SK-N-SH (cell line): ENCODE data around the gene KRT71. TPM values are rescaled to one million over a fixed set of nuclear protein-coding genes. Genes with fewer than 3 reads are reported as not detected.

Source experiments
- CTCF ChIA-PET: fragments of 300-600, 350-600 bp; formaldehyde crosslinking; extraction: SDS; loops from one replicate; lab custom pipeline; 2021; lab: Yijun Ruan, JAX
- POLR2A ChIA-PET: fragments of 350-600 bp; sonication (Branson Sonifier 250); formaldehyde crosslinking; extraction: SDS; loops from one replicate; lab custom pipeline; 2020; ENCODE audit warnings: antibody characterized with exemption, inconsistent platforms; lab: Yijun Ruan, JAX
- DNase-seq: peaks from one replicate; pipeline ENCODE4 v3.0.0; 2012
- H2AFZ ChIP-seq: fragments of 200-600 bp; sonication (generic); 2 replicates; pipeline ENCODE4 v1.8.1; 2016; ENCODE audit warnings: antibody characterized with exemption, mild to moderate bottlenecking, low read depth
- H3F3A ChIP-seq: fragments of 200-600 bp; sonication (generic); replicated peaks from 2 replicates; pipeline ENCODE3; 2016; ENCODE audit warnings: antibody characterized with exemption, mild to moderate bottlenecking; ENCODE audit not compliant: insufficient read depth
- H3K27ac ChIP-seq, 2 experiments: fragments of 200-500 bp in 1 of 2; fragments of 200-600 bp in 1 of 2; sonication (Bioruptor generic) in 1 of 2; sonication (generic), shearing (Covaris generic) in 1 of 2; 2 replicates each; pipeline versions ENCODE4 v1.5.1 to v1.6.1; 2014 to 2016; ENCODE audit warnings: low read depth in 2 of 2, inconsistent platforms in 1 of 2, low read length in 1 of 2, mild to moderate bottlenecking in 1 of 2, mixed read lengths in 1 of 2
- H3K27me3 ChIP-seq: fragments of 200-600 bp; sonication (generic), shearing (Covaris generic); 2 replicates; pipeline ENCODE4 v1.6.1; 2016; ENCODE audit warnings: mixed run types; ENCODE audit not compliant: insufficient read depth
- H3K36me3 ChIP-seq, 2 experiments: fragments of 200-500 bp in 1 of 2; fragments of 200-600 bp in 1 of 2; sonication (Bioruptor generic) in 1 of 2; sonication (generic) in 1 of 2; replicated peaks in 1 of 2; 2 replicates each; pipeline versions ENCODE3 to v1.5.1; 2014 to 2016; ENCODE audit warnings: low read length in 1 of 2, mild to moderate bottlenecking in 1 of 2; ENCODE audit not compliant: insufficient read depth in 2 of 2, control insufficient read depth in 1 of 2
- H3K4me1 ChIP-seq, 2 experiments: fragments of 200-500 bp in 1 of 2; fragments of 200-600 bp in 1 of 2; sonication (Bioruptor generic) in 1 of 2; sonication (generic), shearing (Covaris generic) in 1 of 2; 2 replicates each; pipeline versions ENCODE4 v1.5.1 to v1.6.1; 2014 to 2016; ENCODE audit warnings: low read depth in 1 of 2, low read length in 1 of 2, mixed run types in 1 of 2; ENCODE audit not compliant: insufficient read depth in 2 of 2, control insufficient read depth in 1 of 2
- H3K4me2 ChIP-seq: fragments of 200-600 bp; sonication (generic), shearing (Covaris generic); 2 replicates; pipeline ENCODE4 v1.6.1; 2017; ENCODE audit warnings: mixed run types
- H3K4me3 ChIP-seq, 2 experiments: fragments of 200-500 bp in 1 of 2; fragments of 200-600 bp in 1 of 2; sonication (Bioruptor generic) in 1 of 2; sonication (generic), shearing (Covaris generic) in 1 of 2; 2 replicates each; pipeline versions ENCODE4 v1.5.1 to v1.8.1; 2014 to 2016; ENCODE audit warnings: low read depth in 2 of 2, inconsistent platforms in 1 of 2, low read length in 1 of 2, mild to moderate bottlenecking in 1 of 2, mixed read lengths in 1 of 2, moderate library complexity in 1 of 2
- H3K79me2 ChIP-seq: fragments of 200-600 bp; sonication (generic); 2 replicates; pipeline ENCODE4 v1.8.1; 2017; ENCODE audit warnings: mild to moderate bottlenecking; ENCODE audit not compliant: insufficient read depth
- H3K9ac ChIP-seq: fragments of 200-600 bp; sonication (generic); 2 replicates; pipeline ENCODE4 v1.6.1; 2017; ENCODE audit warnings: mixed run types
- H3K9me2 ChIP-seq: fragments of 200-600 bp; sonication (generic); 2 replicates; pipeline ENCODE4 v1.6.1; 2017; ENCODE audit warnings: mixed run types
- H3K9me3 ChIP-seq: fragments of 200-600 bp; sonication (generic); 2 replicates; pipeline ENCODE4 v1.6.1; 2017; ENCODE audit warnings: mixed run types, mild to moderate bottlenecking, moderate library complexity
- H4K20me1 ChIP-seq: fragments of 200-600 bp; sonication (generic); 2 replicates; pipeline ENCODE4 v1.6.1; 2017; ENCODE audit warnings: mild to moderate bottlenecking, mixed run types; ENCODE audit not compliant: insufficient read depth
- FOXJ3 ChIP-seq: sonication (generic); formaldehyde crosslinking; IDR thresholded peaks from 2 replicates; pipeline ENCODE4 v1.5.1; 2020; ENCODE audit warnings: mild to moderate bottlenecking, missing genetic modification reagents
- GABPA ChIP-seq: IDR thresholded peaks from 2 replicates; pipeline ENCODE4 v1.4.0; 2012; ENCODE audit warnings: low read depth, mild to moderate bottlenecking
- IRF3 ChIP-seq: fragments of 150-350 bp; IDR thresholded peaks from 2 replicates; pipeline ENCODE4 v1.6.1; 2016; ENCODE audit warnings: mild to moderate bottlenecking, low read depth, low read length
- NFIC ChIP-seq: IDR thresholded peaks from 2 replicates; pipeline ENCODE4 v1.4.0; 2012; ENCODE audit warnings: borderline replicate concordance
- NRF1 ChIP-seq: IDR thresholded peaks from 2 replicates; pipeline ENCODE4 v1.6.1; 2012; ENCODE audit warnings: low read depth, mild to moderate bottlenecking, low read length
- POLR2AphosphoS5 ChIP-seq: IDR thresholded peaks from 2 replicates; pipeline ENCODE4 v1.6.1; 2012; ENCODE audit warnings: low read depth, low read length
- RAD21 ChIP-seq: IDR thresholded peaks from 2 replicates; pipeline ENCODE4 v1.6.1; 2012; ENCODE audit warnings: mild to moderate bottlenecking, low read length
- RCOR1 ChIP-seq: fragments of 150-350 bp; IDR thresholded peaks from 2 replicates; pipeline ENCODE4 v1.6.1; 2017; ENCODE audit warnings: antibody characterized with exemption, low read length
- RFX5 ChIP-seq: IDR thresholded peaks from 2 replicates; pipeline ENCODE4 v1.6.1; 2012; ENCODE audit warnings: mild to moderate bottlenecking, improper control_type of control experiment, low read length
- RXRA ChIP-seq: IDR thresholded peaks from 2 replicates; pipeline ENCODE4 v1.4.0; 2012; ENCODE audit warnings: low read depth, mild to moderate bottlenecking, borderline replicate concordance
- TAF1 ChIP-seq: IDR thresholded peaks from 2 replicates; pipeline ENCODE4 v1.6.1; 2012; ENCODE audit warnings: low read depth, mild to moderate bottlenecking, low read length, moderate library complexity, borderline replicate concordance
- TEAD4 ChIP-seq: IDR thresholded peaks from 2 replicates; pipeline ENCODE4 v1.4.0; 2012; ENCODE audit warnings: mild to moderate bottlenecking, borderline replicate concordance; ENCODE audit not compliant: insufficient read depth
- YY1 ChIP-seq: IDR thresholded peaks from 2 replicates; pipeline ENCODE4 v1.4.0; 2012; ENCODE audit warnings: low read depth, mild to moderate bottlenecking
- WGBS: methylation state at CpG from one replicate; pipeline ENCODE4 v1.1.6; 2017; ENCODE audit warnings: low lambda C conversion rate; 5-methylcytosine and 5-hydroxymethylcytosine counted together
- polyA plus RNA-seq, 3 experiments: library from polyadenylated mRNA; depleted of rRNA; stranded (reverse); fragments of >200 nt; gene quantifications; 2 replicates each; pipeline ENCODE4 v1.2.3, GENCODE V29; 2012
- TF ChIP-seq, protein P1 (sequence below): IDR thresholded peaks from 2 replicates; pipeline ENCODE4 v1.6.1; 2012; ENCODE audit warnings: mild to moderate bottlenecking, low read depth, low read length, moderate library complexity
- TF ChIP-seq, protein P2 (sequence below): IDR thresholded peaks from 2 replicates; pipeline ENCODE4 v1.4.0; 2012; ENCODE audit warnings: low read depth

KRT71 gene
- not detected in 2 replicates for polyA plus RNA-seq (2012; rRNA removed)
- not detected in 2 replicates for polyA plus RNA-seq (2012; cell fraction: cytosol; rRNA removed)
- polyA plus RNA-seq (2012; cell fraction: nucleus; rRNA removed), result not detected in 2 replicates

DNA sequence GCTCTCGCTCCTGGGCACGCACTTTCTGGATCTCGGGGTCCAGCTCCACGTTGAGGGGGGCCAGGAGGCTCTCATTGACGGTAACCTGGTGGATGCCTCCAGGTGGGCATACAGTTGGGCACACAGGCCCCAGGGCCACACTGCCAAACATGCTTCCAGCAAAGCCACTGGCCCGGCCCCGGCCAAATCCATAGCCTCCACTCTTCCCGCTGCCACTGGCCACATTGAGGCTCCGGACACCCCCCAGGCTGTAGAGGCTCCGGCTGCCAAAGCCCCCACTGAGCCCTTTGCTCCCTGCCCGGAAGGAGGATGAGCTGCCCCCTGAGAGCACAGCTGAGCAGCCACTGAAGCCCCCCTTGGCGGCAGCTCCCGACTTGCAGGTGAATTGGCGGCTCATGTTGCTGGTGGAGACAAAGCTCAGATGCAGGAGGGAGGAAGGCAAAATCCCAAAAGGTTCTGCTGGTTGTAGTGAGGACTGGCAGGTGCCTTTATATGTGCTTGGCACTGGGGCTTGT lies at the start of gene KRT71:
Gene KRT71, minus strand, starts transcription at position 465 of the 515 bp plus-strand sequence. Its CDS starts 68 bp downstream, at position 397.
- no peak for TF ChIP-seq YY1
- TF ChIP-seq TAF1, result no peak
- no peak for TF ChIP-seq GABPA
- no peak for TF ChIP-seq FOXJ3 (CRISPR knock-in tag)
- TF ChIP-seq NRF1, result no peak
- TF ChIP-seq, protein P1, sequence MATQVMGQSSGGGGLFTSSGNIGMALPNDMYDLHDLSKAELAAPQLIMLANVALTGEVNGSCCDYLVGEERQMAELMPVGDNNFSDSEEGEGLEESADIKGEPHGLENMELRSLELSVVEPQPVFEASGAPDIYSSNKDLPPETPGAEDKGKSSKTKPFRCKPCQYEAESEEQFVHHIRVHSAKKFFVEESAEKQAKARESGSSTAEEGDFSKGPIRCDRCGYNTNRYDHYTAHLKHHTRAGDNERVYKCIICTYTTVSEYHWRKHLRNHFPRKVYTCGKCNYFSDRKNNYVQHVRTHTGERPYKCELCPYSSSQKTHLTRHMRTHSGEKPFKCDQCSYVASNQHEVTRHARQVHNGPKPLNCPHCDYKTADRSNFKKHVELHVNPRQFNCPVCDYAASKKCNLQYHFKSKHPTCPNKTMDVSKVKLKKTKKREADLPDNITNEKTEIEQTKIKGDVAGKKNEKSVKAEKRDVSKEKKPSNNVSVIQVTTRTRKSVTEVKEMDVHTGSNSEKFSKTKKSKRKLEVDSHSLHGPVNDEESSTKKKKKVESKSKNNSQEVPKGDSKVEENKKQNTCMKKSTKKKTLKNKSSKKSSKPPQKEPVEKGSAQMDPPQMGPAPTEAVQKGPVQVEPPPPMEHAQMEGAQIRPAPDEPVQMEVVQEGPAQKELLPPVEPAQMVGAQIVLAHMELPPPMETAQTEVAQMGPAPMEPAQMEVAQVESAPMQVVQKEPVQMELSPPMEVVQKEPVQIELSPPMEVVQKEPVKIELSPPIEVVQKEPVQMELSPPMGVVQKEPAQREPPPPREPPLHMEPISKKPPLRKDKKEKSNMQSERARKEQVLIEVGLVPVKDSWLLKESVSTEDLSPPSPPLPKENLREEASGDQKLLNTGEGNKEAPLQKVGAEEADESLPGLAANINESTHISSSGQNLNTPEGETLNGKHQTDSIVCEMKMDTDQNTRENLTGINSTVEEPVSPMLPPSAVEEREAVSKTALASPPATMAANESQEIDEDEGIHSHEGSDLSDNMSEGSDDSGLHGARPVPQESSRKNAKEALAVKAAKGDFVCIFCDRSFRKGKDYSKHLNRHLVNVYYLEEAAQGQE, result no peak
- no peak for TF ChIP-seq TEAD4
- TF ChIP-seq RAD21, result no peak
- TF ChIP-seq IRF3, result no peak
- no peak for TF ChIP-seq RXRA
- TF ChIP-seq NFIC, result no peak
- no peak for TF ChIP-seq RFX5
- TF ChIP-seq, protein P2, sequence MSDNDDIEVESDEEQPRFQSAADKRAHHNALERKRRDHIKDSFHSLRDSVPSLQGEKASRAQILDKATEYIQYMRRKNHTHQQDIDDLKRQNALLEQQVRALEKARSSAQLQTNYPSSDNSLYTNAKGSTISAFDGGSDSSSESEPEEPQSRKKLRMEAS, result no peak
- no peak for TF ChIP-seq RCOR1
- TF ChIP-seq POLR2AphosphoS5, result no peak
- ChIA-PET CTCF (no interaction called here), POLR2A (no interaction called here)

More for the DNA sequence above, at the start of gene KRT71:
- Histone ChIP-seq H3K36me3 (no peaks in the 10 kb centered on the region), H3K79me2 (no peaks in the 10 kb centered on the region), H3K4me1 (no peaks in the 10 kb centered on the region), H3K9me3 (no peaks in the 10 kb centered on the region), H3K27ac (no peak within 1 kb of the TSS), H3K4me3 (no peak within 1 kb of the TSS), H3K27me3 (peaks cover 61% of the 10 kb centered on the region), H3F3A (no peaks in the 10 kb centered on the region), H3K9ac (no peak within 1 kb of the TSS), H3K4me2 (no peak within 1 kb of the TSS), H4K20me1 (no peaks in the 10 kb centered on the region), H2AFZ (no peak within 1 kb of the TSS), H3K9me2 (no peaks in the 10 kb centered on the region)
- no peak for DNase-seq
- 29% methylated on average over 7 of the region's 14 CpGs for WGBS
